Purkinje cell (primary cell): ENCODE measurements around the gene CCNI. TPM values are rescaled to one million over a fixed set of nuclear protein-coding genes. Genes with fewer than 3 reads are reported as not detected.

Experiments
- polyA plus RNA-seq: library from polyadenylated mRNA; unstranded; fragments of >200 nt; fragmentation: Nextera tagmentation; gene quantifications from 2 replicates; pipeline ENCODE4 v1.2.1, GENCODE V29; 2014

Gene CCNI, protein sequence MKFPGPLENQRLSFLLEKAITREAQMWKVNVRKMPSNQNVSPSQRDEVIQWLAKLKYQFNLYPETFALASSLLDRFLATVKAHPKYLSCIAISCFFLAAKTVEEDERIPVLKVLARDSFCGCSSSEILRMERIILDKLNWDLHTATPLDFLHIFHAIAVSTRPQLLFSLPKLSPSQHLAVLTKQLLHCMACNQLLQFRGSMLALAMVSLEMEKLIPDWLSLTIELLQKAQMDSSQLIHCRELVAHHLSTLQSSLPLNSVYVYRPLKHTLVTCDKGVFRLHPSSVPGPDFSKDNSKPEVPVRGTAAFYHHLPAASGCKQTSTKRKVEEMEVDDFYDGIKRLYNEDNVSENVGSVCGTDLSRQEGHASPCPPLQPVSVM
- polyA plus RNA-seq = 51.3 and 87.2 TPM in 2 replicates

DNA sequence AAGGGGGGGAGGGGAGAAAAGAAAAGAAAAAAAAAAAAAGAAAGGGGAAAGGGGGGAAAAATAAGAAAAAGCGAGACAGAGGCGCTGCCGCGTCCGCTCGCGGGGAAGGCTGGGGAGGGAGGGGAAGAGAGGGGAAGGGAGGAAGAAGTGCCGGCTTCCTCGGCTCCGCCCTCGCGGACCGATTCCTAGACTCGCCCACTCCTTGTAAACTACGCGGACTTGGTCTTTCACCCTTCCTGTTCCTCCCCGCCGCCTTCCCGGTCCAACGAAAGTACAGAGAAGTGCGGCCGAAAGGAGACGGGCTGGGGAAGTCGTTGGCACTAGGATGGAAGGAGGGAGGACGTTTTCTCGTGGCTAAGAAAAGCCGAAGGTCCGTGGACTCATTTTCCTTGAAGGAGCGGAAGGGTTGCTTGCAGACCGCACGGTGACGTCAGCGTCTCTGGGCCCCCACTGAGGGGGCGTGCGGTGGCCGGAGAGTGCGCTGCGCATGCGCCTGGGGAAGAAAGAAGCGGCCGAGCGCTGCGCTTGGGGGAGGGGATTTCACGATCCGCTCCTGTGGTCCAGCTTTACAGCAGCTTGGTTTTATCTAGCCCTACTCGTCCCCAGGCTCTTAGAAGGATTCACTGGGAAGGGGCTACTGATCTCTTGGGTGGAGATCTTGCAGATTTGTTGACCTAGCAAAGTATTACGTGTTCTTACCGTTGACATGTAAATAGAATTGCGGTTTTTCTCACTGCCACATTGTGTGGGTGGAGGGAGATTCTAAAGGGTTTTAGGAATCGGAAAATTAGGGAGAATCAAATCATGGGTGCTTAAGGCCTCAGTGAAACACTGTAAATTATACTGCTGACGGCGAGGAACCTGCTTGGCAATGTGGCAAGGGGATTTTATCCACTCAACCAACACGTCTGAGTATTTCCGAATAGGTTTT is at the start of gene CCNI:
CCNI (minus strand) TSS at position 121 of the 931 bp plus-strand sequence. CDS start 9,627 bp downstream, outside the sequence.

Other genes with a start within 250 kb of the CCNI start
- gene SOWAHB, start 177.8 kb downstream of the CCNI start, polyA plus RNA-seq = 0.71 and 1.0 TPM in 2 replicates
- gene SEPTIN11, start 126.2 kb downstream of the CCNI start, polyA plus RNA-seq = 486 and 545 TPM in 2 replicates
- gene CCNG2, start 81.2 kb upstream of the CCNI start, polyA plus RNA-seq = 6.0 and 8.3 TPM in 2 replicates